Uterus (tissue), 4 donors: Measurements from ENCODE around the gene PSMD2. TPM values are rescaled to one million over a fixed set of nuclear protein-coding genes. Genes with fewer than 3 reads are reported as not detected.

Source experiments
- DNase-seq, 2 donors: peaks; one replicate each; pipeline ENCODE4 v3.0.0-alpha.2; 2019 to 2020
- H3K27ac ChIP-seq, 2 donors: fragments of 200-600 bp; sonication (generic); 1 replicate in 1 of 2; 2 replicates in 1 of 2; pipeline ENCODE4 v1.5.1; 2016 to 2018
- H3K27me3 ChIP-seq, 2 donors: fragments of 200-600 bp; sonication (generic); one replicate each; pipeline ENCODE4 v1.5.1; 2018 to 2019; ENCODE audit warnings: control low read depth in 1 of 2
- H3K36me3 ChIP-seq, 2 donors: fragments of 200-600 bp; sonication (generic); one replicate each; pipeline ENCODE4 v1.5.1; 2019; ENCODE audit warnings: control low read depth in 1 of 2
- H3K4me1 ChIP-seq, 2 donors: fragments of 200-600 bp; sonication (generic); one replicate each; pipeline ENCODE4 v1.5.1; 2018 to 2019; ENCODE audit warnings: control low read depth in 1 of 2
- H3K4me3 ChIP-seq, 2 donors: fragments of 200-600 bp; sonication (generic); 1 replicate in 1 of 2; 2 replicates in 1 of 2; pipeline ENCODE4 v1.5.1; 2018 to 2019; ENCODE audit warnings: mild to moderate bottlenecking in 1 of 2
- H3K9me3 ChIP-seq, 2 donors: fragments of 200-600 bp; sonication (generic); one replicate each; pipeline ENCODE4 v1.5.1; 2019; ENCODE audit warnings: control low read depth in 1 of 2
- POLR2A ChIP-seq, 2 donors: fragments of 450-650 bp; IDR thresholded peaks; one replicate each; pipeline ENCODE4 v1.6.1; 2016; ENCODE audit warnings: antibody characterized with exemption in 2 of 2, mild to moderate bottlenecking in 1 of 2, moderate library complexity in 1 of 2
- intact Hi-C: fragments of 100-400 bp; cut with DNase I; formaldehyde crosslinking; loops from one replicate; pipeline ENCODE4 v1.15.1; 2023; ENCODE audit warnings: low total_unique reads
- total RNA-seq, 4 donors: library from RNA; depleted of rRNA in 3 of 4; stranded (reverse); fragments of >200 nt in 3 of 4; gene quantifications; one replicate each; pipeline versions ENCODE4 v1.1.0 to v1.2.4, GENCODE V29; 2014 to 2023
- TF ChIP-seq, protein P1 (sequence below), 4 experiments: fragments of 200-600 bp in 2 of 4; fragments of 450-650 bp in 2 of 4; sonication (generic) in 2 of 4; IDR thresholded peaks; one replicate each; pipeline ENCODE4 v1.5.1; 2016 to 2019; ENCODE audit warnings: antibody characterized with exemption in 4 of 4, mild to moderate bottlenecking in 2 of 4, moderate library complexity in 1 of 4
- donor health status: DM: yes; HTN: yes; CAD: no.

PSMD2 gene
- total RNA-seq, 4 donors from 2014 or later, result 117 to 275 (median 147) TPM

DNA sequence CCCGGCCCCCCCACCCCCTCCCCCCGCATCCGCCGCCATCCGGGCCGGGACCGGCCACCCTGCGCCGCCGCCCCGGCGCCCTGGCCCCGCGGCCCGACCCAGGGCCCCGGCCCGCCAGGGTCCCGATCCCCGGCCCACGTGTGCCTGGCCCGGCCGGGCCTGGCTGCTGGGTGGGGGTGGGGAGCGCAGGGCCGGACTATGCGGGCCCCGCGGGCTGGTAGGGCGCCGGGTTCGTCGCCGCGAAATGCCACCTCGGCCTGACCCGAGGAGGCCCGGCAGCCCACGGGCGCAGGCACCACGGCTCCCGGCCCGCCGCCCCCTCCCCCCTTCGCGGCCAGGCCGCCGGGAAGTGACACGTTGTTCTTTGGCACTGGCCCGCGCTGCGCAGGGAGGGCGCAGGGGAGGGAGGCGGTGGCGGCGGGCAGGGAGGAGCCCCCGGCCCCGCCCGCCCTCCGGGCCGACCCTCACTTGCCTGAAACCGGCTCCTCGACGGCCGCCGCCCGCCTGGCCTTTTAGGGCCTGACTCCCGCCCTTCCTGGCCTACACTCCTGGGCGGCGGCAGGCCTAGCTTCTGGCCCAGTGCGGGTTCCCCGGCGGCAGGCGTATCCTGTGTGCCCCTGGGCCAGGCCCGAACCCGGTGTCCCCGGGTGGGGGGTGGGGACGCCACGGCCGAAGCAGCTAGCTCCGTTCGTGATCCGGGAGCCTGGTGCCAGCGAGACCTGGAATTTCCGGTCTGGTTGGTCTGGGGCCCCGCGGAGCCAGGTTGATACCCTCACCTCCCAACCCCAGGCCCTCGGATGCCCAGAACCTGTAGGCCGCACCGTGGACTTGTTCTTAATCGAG, 15.9 kb downstream of the PSMD2 start:
- Histone ChIP-seq H3K4me1 (peaks cover 0 to 21% of the 10 kb centered on the region in 2 donors), H3K9me3 (no peaks in the 10 kb centered on the region), H3K4me3 (peak overlapping the region; percentile 59 to 86), H3K36me3 (no peaks in the 10 kb centered on the region), H3K27me3 (no peaks in the 10 kb centered on the region), H3K27ac (peak overlapping the region; percentile 94 to 97)
- TF ChIP-seq POLR2A (IDR thresholded peaks at IDR 0.05), result peak in 1 of 2 donors; percentile 50
- TF ChIP-seq, protein P1, sequence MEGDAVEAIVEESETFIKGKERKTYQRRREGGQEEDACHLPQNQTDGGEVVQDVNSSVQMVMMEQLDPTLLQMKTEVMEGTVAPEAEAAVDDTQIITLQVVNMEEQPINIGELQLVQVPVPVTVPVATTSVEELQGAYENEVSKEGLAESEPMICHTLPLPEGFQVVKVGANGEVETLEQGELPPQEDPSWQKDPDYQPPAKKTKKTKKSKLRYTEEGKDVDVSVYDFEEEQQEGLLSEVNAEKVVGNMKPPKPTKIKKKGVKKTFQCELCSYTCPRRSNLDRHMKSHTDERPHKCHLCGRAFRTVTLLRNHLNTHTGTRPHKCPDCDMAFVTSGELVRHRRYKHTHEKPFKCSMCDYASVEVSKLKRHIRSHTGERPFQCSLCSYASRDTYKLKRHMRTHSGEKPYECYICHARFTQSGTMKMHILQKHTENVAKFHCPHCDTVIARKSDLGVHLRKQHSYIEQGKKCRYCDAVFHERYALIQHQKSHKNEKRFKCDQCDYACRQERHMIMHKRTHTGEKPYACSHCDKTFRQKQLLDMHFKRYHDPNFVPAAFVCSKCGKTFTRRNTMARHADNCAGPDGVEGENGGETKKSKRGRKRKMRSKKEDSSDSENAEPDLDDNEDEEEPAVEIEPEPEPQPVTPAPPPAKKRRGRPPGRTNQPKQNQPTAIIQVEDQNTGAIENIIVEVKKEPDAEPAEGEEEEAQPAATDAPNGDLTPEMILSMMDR (IDR thresholded peaks at IDR 0.05), result no peak
- intact Hi-C loops, result loop anchor here (10.0 kb wide), 1 partner anchor 130 kb away; the partner anchor contains the start of gene ABCF3
- DNase-seq, result peak; percentile 81 to 87

DNA sequence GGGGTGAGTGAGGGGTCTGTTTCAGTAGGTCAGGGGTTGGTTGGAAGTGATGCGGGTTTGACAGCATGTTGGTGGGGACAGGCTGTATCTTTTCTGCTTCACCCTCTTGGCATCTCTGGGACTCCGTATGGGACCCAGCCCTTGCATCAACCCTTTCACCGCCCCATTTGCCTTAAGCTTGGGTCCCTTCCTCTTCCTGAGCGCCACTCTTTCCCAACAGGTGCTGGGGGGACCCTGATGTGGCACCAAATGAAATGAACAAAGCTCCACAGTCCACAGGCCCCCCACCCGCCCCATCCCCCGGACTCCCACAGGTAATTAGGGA, 16.5 kb downstream of the PSMD2 start:
- no peak for DNase-seq
- Histone ChIP-seq H3K36me3 (no peaks in the 10 kb centered on the region), H3K27me3 (no peaks in the 10 kb centered on the region), H3K4me1 (peaks cover 0 to 21% of the 10 kb centered on the region in 2 donors), H3K9me3 (no peaks in the 10 kb centered on the region), H3K27ac (peak overlapping the region; percentile 94 to 97), H3K4me3 (peak overlapping the region; percentile 59 to 86)
- TF ChIP-seq, protein P1 (IDR thresholded peaks at IDR 0.05), result no peak
- TF ChIP-seq POLR2A (IDR thresholded peaks at IDR 0.05), result no peak
- intact Hi-C loops, result loop anchor here (10.0 kb wide), 1 partner anchor 131 kb away; the partner anchor contains the start of gene ABCF3

DNA sequence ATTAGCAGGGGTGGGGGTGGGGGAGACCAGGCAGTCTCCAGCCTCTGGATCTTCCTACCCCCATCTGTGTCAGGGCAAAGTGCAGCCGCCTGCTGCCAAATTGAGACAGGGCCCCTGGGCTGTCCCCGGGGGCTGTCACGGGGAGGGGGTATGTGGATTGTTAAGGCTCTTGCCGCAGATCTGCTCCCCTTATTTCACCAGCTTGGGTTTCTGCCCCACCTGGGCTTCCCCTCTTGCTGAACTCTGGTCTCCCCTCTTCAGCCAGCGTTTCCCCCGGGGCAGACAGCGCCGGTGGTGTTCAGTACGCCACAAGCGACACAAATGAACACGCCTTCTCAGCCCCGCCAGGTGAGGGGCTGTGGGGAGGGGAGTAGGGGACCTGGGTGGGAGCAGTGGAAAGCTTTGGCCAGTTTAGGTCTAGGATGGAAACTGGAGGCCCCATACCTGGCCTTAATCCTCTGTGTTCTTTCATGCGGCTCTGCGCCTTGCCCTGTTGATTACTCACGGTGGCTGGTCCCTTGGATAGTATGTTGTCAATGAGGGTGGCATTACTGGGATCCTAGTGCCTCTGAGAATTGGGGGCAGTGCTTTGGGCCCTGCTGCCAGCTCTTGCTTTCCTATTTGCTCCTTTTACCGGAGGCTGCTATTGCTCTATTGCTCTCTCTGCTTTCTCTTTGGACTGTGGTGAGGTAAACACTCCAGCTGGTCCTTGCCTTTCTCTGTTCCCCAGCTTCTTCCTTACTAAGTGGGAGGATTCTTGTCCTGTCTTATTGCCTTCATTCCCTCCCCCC, 17.0 kb downstream of the PSMD2 start:
- no peaks in the 10 kb centered on the region for H3K36me3 ChIP-seq
- H3K27me3 ChIP-seq, result no peaks in the 10 kb centered on the region
- H3K9me3 ChIP-seq, result no peaks in the 10 kb centered on the region
- intact Hi-C loops, result loop anchor here (10.0 kb wide), 1 partner anchor 131 kb away; the partner anchor contains the start of gene ABCF3
- H3K27ac ChIP-seq, result peak overlapping the region; percentile 94 to 97
- DNase-seq, result no peak
- peak overlapping the region; percentile 59 to 86 for H3K4me3 ChIP-seq
- peaks cover 0 to 21% of the 10 kb centered on the region in 2 donors for H3K4me1 ChIP-seq
- TF ChIP-seq, protein P1 (IDR thresholded peaks at IDR 0.05), result no peak
- TF ChIP-seq POLR2A (IDR thresholded peaks at IDR 0.05), result no peak

DNA sequence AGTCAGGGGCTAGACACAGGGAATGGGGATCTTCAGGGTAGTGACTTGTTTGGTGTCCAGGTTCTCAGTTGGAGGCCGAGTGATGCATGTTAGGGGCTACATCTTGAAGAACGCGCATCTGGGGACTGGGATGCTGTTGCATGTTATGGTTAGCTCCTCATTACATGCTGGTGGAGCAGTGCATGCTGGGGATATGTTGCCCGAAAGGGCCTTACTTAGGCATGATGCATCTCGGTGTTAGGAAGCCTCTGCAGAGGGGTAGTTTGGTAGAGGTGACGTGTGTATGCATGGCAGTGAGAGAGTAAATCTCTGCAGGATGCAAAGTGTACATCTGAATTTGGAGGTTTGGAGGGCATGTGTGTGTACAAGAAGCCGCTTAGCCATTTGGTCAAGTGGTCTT, 17.8 kb downstream of the PSMD2 start:
- Histone ChIP-seq H3K4me3 (no peak overlapping the region), H3K27ac (peak overlapping the region; percentile 94 to 97)
- TF ChIP-seq POLR2A (IDR thresholded peaks at IDR 0.05), result no peak
- TF ChIP-seq, protein P1 (IDR thresholded peaks at IDR 0.05), result no peak

More for the DNA sequence above, 17.8 kb downstream of the PSMD2 start:
- no peak for DNase-seq
- Histone ChIP-seq H3K36me3 (no peaks in the 10 kb centered on the region), H3K4me1 (peaks cover 0 to 21% of the 10 kb centered on the region in 2 donors), H3K27me3 (no peaks in the 10 kb centered on the region), H3K9me3 (no peaks in the 10 kb centered on the region)
- intact Hi-C loops, result loop anchor here (10.0 kb wide), 1 partner anchor 132 kb away; the partner anchor contains the start of gene ABCF3
